Activated CD4-positive, CD25-positive, alpha-beta regulatory T cell treated with anti-CD3 and anti-CD28 coated beads, Interleukin-2, amount 50 U/mL, for 72 hours (primary cell): Measurements from ENCODE around the gene MAP3K9.

Source experiments
- DNase-seq: peaks from one replicate; pipeline ENCODE4 v3.0.0; 2021

The MAP3K9 gene

GRCh38 chr14:70816525-70816924, 7.2 kb upstream of the MAP3K9 start:
- no peak for DNase-seq

DNA sequence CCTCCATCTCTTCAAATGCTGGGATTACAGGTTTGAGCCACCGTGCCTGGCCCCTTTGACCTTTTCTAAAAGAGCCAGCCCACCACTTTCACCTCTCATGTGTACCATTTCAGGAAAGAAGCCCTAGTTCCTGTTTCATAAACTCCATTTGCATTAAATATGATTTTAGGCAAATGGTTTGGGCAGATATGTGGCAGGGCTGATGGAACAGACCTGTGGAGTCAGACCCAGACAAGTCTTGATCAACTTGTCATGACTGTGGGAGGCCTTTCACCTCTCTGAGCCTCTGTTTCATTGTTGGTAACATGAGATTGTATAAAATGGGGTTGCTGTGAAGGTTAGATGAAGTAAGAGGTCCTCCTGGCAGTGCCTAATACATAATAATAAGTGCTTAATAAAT, 5.2 kb upstream of the MAP3K9 start:
- no peak for DNase-seq

DNA sequence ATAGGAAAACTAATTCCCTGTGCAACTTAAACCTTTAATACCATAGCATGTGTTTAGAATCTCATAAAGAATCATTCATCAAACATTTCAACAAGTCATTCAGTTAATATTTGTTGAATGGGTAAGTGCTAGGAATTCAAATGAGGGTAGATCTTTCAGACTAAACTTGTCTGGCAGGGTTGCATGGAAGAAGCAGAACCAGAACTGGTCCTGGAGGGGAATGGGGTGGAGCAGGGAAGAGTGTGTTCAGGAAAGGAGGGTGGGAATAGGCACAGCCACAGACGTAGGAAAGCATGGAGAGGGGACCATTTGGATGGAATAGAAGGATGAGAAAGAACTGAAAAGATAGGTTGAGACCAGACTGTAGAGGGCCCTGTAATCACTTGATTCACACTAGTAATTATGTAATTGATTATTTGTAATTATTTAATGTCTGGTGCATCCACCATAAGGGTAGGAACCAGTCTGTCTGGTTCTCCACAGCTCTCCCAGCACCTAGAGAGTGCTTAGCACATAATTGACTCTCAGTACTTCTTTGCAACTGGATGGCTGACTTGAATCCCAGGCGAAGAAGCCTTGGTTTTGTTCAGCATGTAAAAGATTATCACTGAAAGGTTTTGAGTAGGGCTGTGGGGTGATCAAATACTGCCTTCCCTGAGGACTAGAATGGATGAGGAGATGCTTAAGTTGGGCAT, 3.0 kb upstream of the MAP3K9 start:
- no peak for DNase-seq

DNA sequence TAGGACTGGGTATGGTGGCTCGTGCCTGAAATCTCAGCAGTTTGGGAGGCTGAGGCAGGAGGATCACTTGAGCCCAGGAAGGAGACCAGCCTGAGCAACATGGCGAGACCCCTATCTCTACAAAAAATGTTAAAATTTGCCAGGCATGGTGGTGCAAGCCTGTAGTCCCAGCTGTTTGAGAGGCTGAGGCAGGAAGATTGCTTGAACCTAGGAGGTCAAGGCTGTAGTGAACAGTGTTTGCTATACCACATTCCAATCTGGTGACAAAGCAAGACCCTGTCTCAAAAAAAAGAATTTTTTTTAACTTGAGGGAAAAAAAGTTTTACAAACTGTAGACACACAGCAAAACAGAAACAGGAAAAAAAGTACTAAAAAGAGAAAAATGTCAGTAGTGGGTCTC, 2.3 kb upstream of the MAP3K9 start:
- no peak for DNase-seq

DNA sequence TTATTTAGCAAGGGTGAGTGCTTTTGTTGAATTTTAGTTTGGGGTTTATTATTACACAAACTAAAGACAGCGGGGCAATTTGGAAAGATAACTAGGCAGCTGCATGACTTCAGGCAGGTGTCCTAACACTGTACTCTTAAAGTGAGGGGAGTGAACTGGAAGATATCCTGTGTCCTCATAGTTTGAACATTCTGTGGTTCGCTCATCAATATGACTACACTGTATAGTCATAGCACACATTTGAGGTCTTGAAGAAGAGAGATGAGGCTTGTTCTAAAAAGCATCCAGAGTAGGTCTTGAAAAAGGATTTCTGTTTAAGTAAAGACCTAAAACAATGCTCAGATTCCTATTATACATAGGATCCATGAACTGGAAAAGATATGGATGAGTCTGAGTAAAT, 1.7 kb upstream of the MAP3K9 start:
- no peak for DNase-seq

DNA sequence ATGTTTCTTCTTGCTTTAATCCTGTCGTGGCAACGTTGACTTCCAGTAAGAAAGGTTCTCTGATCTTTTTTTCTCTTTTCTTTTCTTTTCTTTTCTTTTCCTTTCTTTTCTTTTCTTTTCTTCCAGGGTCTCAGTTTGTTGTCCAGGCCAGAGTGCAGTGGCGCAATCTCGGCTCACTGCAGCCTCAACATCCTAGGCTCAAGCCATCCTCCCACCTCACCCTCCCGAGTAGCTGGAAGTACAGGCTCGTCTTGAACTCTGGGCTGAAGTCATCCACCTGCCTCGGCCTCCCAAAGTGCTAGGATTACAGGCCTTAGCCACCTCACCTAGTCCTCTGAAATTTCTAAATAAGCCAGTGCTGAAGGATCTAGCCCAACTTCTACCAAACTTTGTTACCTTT, 1.3 kb upstream of the MAP3K9 start:
- DNase-seq, result no peak

DNA sequence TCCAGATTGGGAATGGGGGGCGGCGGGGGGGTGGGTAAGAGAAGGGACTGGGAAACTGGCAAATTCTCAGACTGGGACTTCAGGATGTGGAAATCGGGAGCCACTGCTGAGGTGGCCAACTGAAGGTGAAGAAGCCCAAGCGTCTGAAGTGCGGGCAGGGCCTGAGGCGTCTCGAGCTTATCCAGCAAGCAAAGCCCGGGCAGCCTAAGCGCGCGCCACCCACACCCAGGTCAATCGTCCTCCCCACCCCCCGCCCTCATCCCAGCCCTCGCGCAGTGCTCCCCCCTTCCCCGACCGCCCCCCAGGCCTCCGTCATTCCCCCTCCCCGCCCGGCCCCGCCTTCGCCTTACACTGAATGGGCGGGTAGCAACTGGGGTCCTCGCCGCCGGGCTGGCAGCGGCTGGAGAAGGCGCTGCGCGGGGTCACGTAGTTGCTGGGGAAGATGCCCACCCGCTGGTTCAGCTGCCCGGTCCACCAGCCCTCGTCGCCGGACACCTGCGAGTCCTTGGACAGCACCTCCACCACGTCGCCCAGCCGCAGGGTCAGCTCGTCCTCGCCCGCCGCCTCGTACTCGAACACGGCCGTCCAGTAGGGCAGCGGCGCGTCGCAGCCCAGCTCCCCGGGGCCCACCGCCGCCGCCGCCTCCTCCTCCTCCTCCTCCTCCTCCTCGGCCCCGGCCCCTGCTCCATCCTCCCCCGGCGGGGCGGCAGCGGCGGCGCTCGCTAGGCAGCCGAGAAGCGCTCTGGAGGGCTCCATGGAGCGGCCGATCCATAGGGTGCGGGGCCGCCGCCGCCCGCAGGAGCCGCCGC, 693 bp downstream of the MAP3K9 start:
- DNase-seq, result no peak

DNA sequence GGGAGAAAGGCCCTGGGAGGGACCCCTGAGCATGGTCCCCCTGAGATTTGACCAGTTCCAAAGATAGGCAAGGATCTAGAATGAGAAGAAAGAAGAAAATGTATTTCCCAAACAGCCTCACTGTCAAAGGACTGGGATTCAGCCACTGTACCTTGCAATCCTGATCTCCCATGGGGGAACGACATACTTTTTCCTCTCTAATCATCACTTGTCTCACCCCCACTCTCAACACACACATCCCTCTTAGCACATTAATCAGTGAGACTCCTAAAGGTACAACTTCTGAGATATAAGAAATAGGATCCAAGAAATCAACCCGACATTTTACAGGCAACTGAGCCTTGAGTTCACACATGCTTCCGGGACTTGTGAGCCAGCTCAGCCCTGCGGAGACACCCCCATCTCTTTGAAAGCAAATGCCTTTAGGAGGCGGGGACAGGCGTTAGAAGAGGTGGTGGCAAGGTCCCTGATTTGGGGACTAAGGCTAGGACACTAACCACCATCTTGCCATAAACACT, 1.4 kb downstream of the MAP3K9 start:
- peak; percentile 41 for DNase-seq

DNA sequence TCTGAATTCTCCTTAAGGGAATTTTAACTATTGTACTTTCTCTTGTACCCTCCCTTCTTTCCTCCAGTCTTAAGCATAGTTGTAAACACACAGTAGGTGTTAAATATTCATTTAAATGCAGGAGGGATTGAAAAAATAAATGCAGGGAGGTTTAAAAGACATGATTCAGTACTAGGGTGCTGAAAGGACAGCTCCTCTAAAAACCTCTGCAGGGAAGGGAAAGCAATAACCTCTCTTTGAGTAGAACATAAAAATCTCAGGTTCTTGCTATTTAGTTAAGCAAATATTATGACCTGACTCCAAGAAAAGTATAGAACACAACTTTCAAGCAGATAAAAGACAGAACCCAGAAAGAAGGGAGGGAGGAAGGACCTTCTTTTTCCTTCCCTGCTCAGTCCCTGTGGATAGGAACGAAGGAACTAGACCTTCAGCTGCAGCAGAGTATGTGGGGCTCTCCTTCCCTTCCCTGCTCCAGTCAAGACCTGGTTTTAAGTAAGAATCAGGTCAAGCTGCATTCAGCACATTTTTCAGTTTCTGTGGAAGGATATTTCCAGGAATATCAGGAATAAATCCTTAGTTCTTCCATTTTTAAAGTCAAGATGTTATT, 4.7 kb downstream of the MAP3K9 start:
- no peak for DNase-seq

- no peak for DNase-seq
Measured at GRCh38 chr14:70803321-70804310, 5.7 kb downstream of the MAP3K9 start.

GRCh38 chr14:70802379-70802778, 6.9 kb downstream of the MAP3K9 start:
- no peak for DNase-seq

DNA sequence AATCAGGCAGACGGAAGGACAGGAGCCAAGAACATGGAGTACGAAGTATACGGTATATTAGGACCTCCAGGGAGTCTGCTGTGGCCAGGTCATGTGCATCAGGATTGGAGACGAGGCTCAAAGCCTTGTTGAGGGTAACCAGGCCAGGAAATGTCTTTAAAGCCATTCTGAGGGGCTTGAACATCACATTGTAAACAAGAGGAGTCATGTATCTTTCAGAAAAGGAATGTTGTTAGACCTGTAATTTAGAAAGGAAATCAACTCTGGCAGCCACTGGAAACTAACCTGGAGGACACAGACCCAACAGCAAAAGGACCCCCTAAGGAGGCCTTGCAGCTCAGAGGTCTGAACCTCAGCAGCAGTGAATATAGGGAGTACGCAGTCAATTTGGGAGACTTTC, 7.5 kb downstream of the MAP3K9 start:
- no peak for DNase-seq

DNA sequence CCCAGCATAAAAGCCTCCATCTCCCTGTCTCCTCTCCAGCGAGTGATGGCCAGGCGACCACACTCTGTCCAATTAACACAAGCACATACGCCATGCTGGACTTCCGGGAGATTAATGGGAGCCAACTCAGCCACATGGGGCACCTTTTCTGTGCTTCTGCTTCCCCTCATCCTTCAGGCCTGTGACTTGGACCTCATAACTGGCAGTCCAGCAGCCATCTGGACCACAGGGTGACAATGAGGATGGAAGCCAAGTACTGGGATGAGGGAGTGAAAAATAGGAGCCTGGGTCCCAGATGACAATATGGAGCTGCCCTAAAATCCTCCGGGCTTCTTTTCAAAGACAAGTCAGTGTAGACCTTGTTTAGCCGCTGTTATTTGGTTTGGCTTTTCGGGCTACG, 12.8 kb downstream of the MAP3K9 start:
- no peak for DNase-seq

DNA sequence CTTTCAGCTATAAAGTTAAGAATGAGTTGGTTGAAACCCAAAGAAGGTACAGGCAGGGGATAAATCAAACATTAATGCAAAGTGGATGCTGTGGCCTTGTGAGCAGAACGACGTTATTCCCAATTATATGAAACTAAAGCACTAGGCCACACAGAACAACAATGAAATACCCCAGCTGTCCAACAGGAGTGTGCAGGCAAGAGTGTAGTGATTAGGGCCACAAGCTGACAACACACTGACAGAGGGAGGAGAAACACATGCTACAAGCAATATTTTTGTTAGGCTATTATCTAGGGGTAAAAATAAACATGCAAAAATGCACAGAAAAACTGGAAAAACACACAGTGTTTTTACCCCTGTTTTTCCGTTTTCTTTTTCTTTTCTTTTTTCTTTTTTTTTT, 15.0 kb downstream of the MAP3K9 start:
- DNase-seq, result no peak

- DNase-seq, result no peak
Measured at GRCh38 chr14:70793637-70794036, 15.7 kb downstream of the MAP3K9 start.

- DNase-seq, result no peak
Measured at GRCh38 chr14:70792939-70793338, 16.4 kb downstream of the MAP3K9 start.

DNA sequence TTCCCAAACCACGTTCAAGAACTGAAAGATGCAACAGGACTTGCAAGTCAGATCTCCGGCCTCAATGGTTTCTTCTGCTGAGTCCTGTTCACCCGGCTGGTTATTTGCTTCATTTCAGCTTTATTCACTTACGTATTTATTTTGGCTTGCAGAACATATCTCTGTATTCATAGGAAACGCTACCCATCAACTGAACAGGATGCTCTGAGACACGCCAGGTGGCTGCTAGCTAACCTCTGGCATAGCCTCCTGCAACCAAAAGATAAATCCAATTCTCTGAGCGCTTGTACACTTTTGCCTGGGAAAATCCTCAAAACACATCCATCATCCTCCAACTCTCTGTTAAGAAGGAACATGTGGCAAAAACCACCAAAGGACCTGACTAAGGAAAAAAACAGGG, 17.3 kb downstream of the MAP3K9 start:
- no peak for DNase-seq

GRCh38 chr14:70789961-70790360, 19.4 kb downstream of the MAP3K9 start:
- no peak for DNase-seq

GRCh38 chr14:70789361-70789760, 20.0 kb downstream of the MAP3K9 start:
- DNase-seq, result no peak

GRCh38 chr14:70788898-70789297, 20.4 kb downstream of the MAP3K9 start:
- no peak for DNase-seq

- DNase-seq, result no peak
Measured at GRCh38 chr14:70785556-70785955, 23.8 kb downstream of the MAP3K9 start.

- no peak for DNase-seq
Measured at GRCh38 chr14:70784886-70785285, 24.4 kb downstream of the MAP3K9 start.

- DNase-seq, result no peak
Measured at GRCh38 chr14:70782361-70782760, 27.0 kb downstream of the MAP3K9 start.
